Measurements from ENCODE around the gene OCA2. TPM values are rescaled to one million over a fixed set of nuclear protein-coding genes. Genes with fewer than 3 reads are reported as not detected.
"Not testable (repeated sequence)": the region's sequence is repeated elsewhere in the genome, so short reads cannot be mapped to it uniquely, and the experiment has no call there.

OCA2 gene
- under 0.01 TPM in 1 of 2 replicates, not detected in the other for total RNA-seq (2012; rRNA removed)

DNA sequence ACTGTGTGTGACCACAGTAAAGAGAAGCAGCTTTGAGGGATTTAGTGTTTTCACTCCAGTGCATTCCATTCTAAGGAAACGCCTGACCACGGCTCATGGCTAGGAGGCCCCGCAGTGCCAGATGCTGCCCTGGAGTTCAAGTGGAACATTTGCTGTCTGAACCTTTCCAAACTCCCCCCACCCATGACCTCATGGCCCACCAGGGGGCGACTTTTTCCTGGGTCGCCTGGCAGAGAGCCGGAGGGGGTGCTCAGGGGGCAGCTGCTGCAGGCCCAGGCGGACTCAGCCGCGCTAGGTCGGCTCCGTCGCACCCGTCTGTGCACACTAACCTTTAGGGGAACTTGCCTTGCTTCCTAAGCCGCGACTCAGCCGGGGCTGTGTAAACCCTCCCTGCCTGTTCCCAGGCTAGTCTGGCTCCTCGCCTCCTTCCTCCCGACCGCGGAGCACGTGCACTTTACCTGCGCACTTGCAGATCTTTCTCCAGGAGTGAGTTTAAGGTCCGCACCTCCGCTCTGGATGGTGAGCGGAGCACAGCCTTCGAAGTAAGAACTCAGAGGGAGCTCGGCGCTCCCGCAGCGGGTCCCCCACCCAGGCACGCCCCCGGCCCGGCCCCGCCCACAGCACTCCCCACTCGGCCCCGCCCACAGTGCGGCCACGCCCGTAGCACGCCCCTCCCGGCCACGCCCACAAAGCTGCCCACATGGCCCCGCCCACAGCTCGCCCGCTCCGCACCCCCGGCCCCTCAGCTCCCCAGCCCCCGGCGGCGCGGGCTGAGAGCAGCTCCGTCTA is at the start of gene OCA2:
Gene OCA2 (minus strand): TSS at position 550 of the 789 bp plus-strand sequence. CDS start 17,441 bp downstream, outside the sequence.
- Histone ChIP-seq H3K9me3 (replicated peaks; ENCODE audit: low read length) (no peaks in the 10 kb centered on the region), H3K9ac (ENCODE audit: low read depth, low read length) (no peak within 1 kb of the TSS), H3K4me2 (ENCODE audit: low read length) (peak within 1 kb of the TSS; percentile 68), H3K36me3 (ENCODE audit: insufficient read depth, low read length) (no peaks in the 10 kb centered on the region), H3K4me3 (ENCODE audit: low read length) (no peak within 1 kb of the TSS), H3K27me3 (ENCODE audit: control insufficient read depth, insufficient read depth, low read length) (peaks cover 77% of the 10 kb centered on the region), H3K4me1 (ENCODE audit: control insufficient read depth, insufficient read depth, low read length) (peaks cover 33% of the 10 kb centered on the region)

DNA sequence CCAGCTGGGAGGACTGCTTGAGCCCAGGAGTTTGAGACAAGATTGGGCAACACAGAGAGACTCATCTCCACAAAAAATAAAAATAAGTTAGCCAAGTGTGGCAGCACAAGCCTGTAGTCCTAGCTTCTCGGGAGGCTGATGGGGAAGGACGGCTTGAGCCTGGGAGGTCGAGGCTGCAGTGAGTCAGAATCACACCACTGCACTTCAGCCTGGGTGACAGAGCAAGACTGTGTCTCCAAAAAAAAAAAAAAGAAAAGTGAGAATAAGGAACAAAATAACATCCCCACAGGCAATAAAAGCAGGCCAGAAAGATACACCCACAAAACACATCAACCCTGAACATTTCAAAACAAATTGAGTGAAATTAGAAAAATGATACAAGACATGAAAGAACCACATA is 48.7 kb upstream of the OCA2 start:
- no peak overlapping the region for H3K9ac ChIP-seq (ENCODE audit: low read depth, low read length)
- H3K4me1 ChIP-seq (ENCODE audit: control insufficient read depth, insufficient read depth, low read length): no peaks in the 10 kb centered on the region
- peaks cover 33% of the 10 kb centered on the region for H3K36me3 ChIP-seq (ENCODE audit: insufficient read depth, low read length)
- H3K4me3 ChIP-seq (ENCODE audit: low read length): no peak overlapping the region
- H3K27me3 ChIP-seq (ENCODE audit: control insufficient read depth, insufficient read depth, low read length): no peaks in the 10 kb centered on the region
- H3K4me2 ChIP-seq (ENCODE audit: low read length): no peak overlapping the region
- no peaks in the 10 kb centered on the region for H3K9me3 ChIP-seq (replicated peaks; ENCODE audit: low read length)

DNA sequence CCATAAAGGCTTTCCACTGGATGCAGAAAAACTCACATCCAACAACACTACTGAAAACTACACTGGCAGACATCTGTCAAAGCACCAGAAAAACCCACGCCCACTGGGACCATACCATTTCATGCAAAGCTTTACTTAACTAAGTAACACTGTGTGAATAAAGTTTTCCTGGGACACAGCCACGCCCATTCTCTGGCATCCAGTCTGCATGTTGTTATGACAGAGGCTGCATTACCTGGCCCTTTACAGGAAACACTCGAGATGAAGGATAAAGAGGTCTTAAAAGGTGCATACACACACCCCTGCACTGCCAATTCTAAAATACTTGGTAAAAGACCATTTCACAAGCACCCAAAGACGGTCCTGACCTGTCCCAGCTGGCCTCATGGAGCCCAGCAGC is 46.3 kb upstream of the OCA2 start:
- not testable (repeated sequence) for H3K4me2 ChIP-seq (ENCODE audit: low read length); H3K9ac ChIP-seq (ENCODE audit: low read depth, low read length); H3K4me1 ChIP-seq (ENCODE audit: control insufficient read depth, insufficient read depth, low read length); H3K9me3 ChIP-seq (replicated peaks; ENCODE audit: low read length); H3K27me3 ChIP-seq (ENCODE audit: control insufficient read depth, insufficient read depth, low read length); H3K4me3 ChIP-seq (ENCODE audit: low read length)
- peaks cover 41% of the 10 kb centered on the region for H3K36me3 ChIP-seq (ENCODE audit: insufficient read depth, low read length)

DNA sequence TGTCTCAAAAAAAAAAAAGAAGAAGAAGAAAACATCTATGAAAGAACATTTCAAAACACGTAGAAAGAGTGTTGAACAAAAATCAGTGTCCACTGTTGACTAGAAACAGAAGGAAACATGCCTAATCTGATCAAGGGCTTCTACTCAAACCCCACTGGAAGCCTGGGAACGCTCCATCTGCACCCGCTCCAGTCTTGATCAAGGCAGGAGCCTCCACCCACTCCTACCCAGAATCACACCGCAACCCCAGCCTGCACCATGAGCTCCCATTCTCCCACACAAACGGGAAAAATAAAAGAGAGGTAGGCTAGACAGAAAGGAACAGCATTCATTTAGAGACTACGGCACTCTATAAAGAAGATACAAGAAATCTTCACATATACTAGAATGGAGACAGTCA is 40.9 kb upstream of the OCA2 start:
- Histone ChIP-seq H3K4me2 (ENCODE audit: low read length) (no peak overlapping the region), H3K9me3 (replicated peaks; ENCODE audit: low read length) (no peaks in the 10 kb centered on the region), H3K4me1 (ENCODE audit: control insufficient read depth, insufficient read depth, low read length) (peaks cover 5% of the 10 kb centered on the region), H3K9ac (ENCODE audit: low read depth, low read length) (no peak overlapping the region), H3K27me3 (ENCODE audit: control insufficient read depth, insufficient read depth, low read length) (no peaks in the 10 kb centered on the region), H3K36me3 (ENCODE audit: insufficient read depth, low read length) (peaks cover 40% of the 10 kb centered on the region), H3K4me3 (ENCODE audit: low read length) (no peak overlapping the region)

DNA sequence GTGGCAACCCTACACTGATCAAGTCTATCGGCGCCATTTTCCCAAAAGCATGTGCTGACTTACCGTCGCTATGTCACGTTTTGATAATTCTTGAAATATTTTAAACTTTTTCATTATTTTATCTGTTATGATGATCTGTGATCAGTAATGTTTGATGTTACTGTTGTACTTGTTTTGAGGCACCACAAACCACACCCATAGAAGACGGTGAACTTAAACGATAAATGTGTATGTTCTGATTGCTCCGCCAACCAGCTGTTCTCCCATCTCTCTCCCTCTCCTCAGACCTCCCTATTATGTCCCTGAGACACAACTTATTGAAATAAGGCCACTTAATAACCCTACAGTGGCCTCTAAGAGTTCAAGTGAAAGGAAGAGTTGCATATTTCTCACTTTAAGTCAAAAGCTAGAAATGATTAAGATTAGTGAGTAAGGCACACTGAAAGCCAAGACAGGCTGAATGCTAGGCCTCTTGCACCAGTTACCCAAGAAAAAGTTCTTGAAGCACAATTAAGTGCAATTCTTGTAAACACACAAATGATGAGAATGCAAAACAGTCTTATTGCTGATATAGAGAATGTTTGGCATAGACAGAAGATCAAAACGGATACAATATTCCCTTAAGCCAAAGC is 38.4 kb upstream of the OCA2 start:
- not testable (repeated sequence) for H3K9ac ChIP-seq (ENCODE audit: low read depth, low read length); H3K9me3 ChIP-seq (replicated peaks; ENCODE audit: low read length); H3K27me3 ChIP-seq (ENCODE audit: control insufficient read depth, insufficient read depth, low read length); H3K4me2 ChIP-seq (ENCODE audit: low read length); H3K4me3 ChIP-seq (ENCODE audit: low read length)
- peaks cover 30% of the 10 kb centered on the region for H3K4me1 ChIP-seq (ENCODE audit: control insufficient read depth, insufficient read depth, low read length)
- peaks cover 24% of the 10 kb centered on the region for H3K36me3 ChIP-seq (ENCODE audit: insufficient read depth, low read length)

DNA sequence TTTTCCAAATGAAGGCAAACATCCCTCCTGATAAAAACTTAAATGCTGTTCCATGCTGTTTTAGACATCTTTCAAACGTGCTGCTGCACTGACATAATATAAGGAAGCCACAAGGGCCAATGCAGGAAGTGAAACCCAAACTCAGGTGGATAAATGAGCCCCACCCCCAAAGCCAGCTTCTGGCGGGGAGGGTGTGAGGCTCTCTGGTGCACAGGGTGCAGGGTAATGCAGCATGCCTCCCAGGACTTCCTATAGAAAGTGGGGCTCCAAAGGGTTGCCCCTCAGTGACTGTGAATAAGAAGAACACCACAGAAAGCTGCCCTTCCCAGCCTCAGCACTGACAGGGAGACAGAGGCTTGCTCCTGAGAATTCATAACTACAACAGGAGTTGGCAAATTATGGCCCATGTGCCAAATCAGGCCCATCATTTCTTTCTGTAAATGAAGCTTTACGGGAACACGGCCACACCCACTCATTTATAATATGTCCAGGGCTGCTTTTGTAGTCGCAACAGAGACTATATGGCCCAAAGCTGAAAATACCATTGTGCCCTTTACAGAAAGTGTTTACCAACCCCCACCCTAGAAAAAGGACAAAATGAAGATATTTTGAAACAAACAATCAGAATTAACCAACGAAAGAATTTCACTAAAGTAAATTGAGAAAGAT is 37.3 kb upstream of the OCA2 start:
- Histone ChIP-seq H3K4me1 (ENCODE audit: control insufficient read depth, insufficient read depth, low read length) (peaks cover 38% of the 10 kb centered on the region), H3K36me3 (ENCODE audit: insufficient read depth, low read length) (peaks cover 30% of the 10 kb centered on the region)
- not testable (repeated sequence) for H3K9me3 ChIP-seq (replicated peaks; ENCODE audit: low read length); H3K27me3 ChIP-seq (ENCODE audit: control insufficient read depth, insufficient read depth, low read length); H3K4me2 ChIP-seq (ENCODE audit: low read length); H3K9ac ChIP-seq (ENCODE audit: low read depth, low read length); H3K4me3 ChIP-seq (ENCODE audit: low read length)

DNA sequence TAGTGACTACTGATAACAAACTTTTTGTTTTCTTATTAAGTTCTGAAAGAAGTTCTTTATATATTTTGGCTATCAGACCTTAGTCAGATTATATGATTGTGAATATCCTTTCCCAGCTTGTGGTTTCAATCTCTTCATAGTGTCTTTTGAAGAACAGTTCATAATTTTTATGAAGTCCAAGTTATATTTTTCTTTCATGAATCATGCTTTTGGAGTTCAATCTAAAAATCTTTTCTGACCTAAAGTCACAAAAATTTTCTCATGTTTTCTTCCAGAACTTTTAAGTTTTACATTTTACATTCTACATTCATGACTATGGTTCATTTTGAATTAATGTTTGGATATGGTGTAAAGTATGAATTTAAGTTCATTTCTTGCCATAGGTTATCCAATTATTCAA is 34.2 kb upstream of the OCA2 start:
- Histone ChIP-seq H3K4me1 (ENCODE audit: control insufficient read depth, insufficient read depth, low read length) (peaks cover 40% of the 10 kb centered on the region), H3K4me2 (ENCODE audit: low read length) (peak overlapping the region; percentile 41), H3K27me3 (ENCODE audit: control insufficient read depth, insufficient read depth, low read length) (no peaks in the 10 kb centered on the region), H3K36me3 (ENCODE audit: insufficient read depth, low read length) (peaks cover 31% of the 10 kb centered on the region), H3K9ac (ENCODE audit: low read depth, low read length) (peak overlapping the region; percentile 56), H3K4me3 (ENCODE audit: low read length) (peak overlapping the region; percentile 32), H3K9me3 (replicated peaks; ENCODE audit: low read length) (no peaks in the 10 kb centered on the region)

DNA sequence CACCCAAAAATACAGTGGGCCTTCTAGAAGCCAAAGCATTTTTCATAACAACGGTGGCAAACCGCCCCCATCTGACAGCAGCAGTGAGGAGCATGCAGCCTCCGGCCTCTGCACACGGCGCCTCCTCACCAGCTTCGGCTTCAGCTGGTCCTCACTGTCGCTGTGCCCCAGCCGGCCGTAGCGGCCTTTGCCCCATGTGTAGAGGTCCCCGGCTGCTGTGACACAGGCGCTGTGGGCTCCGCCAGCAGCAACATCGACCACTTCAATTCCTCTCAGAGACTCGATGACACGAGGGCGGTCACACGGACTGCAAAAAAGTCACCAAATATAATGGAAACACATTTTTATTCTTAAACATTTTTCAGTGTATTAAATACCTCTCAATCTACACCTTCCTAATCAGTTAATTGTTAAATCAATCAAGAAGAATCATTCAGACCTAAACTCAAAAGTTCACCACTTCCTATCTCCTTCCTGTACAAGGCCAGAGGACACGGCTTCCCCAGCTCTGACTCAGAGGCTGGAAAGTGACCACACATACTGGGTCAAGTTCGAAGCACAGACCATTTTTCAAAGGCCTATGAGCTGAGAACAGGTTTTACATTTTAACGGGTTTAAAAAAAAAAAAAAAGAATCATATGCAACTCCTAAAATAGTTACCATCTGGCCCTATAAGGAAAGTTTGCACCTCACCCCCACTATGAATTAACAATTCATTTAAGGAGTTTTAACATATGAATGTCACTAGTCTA is 33.6 kb upstream of the OCA2 start:
- Histone ChIP-seq H3K27me3 (ENCODE audit: control insufficient read depth, insufficient read depth, low read length) (no peaks in the 10 kb centered on the region), H3K36me3 (ENCODE audit: insufficient read depth, low read length) (peaks cover 27% of the 10 kb centered on the region), H3K4me2 (ENCODE audit: low read length) (peak overlapping the region; percentile 41), H3K9me3 (replicated peaks; ENCODE audit: low read length) (no peaks in the 10 kb centered on the region), H3K4me3 (ENCODE audit: low read length) (peak overlapping the region; percentile 32), H3K4me1 (ENCODE audit: control insufficient read depth, insufficient read depth, low read length) (peaks cover 46% of the 10 kb centered on the region), H3K9ac (ENCODE audit: low read depth, low read length) (peak overlapping the region; percentile 56)

DNA sequence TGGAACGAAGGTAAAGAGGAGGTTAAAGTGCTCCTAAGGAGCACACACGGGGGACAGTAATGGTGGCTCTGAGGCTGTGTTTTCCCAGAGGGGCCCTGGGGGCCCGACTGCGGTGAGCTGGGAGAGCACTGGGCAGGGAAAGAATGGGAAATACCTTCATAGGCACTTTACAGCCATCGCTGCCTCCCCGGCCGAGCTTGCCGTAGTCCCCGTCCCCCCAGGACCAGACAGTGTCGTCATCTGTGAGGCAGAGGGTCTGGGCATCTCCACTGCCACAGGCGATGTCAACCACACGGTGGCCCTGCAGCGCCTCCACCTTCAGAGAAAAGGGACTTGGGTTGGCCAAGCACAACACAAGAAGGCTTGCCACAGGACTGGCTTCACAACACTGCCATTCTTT is 32.8 kb upstream of the OCA2 start:
- Histone ChIP-seq H3K4me3 (ENCODE audit: low read length) (no peak overlapping the region), H3K9me3 (replicated peaks; ENCODE audit: low read length) (no peaks in the 10 kb centered on the region), H3K36me3 (ENCODE audit: insufficient read depth, low read length) (peaks cover 31% of the 10 kb centered on the region), H3K9ac (ENCODE audit: low read depth, low read length) (no peak overlapping the region), H3K27me3 (ENCODE audit: control insufficient read depth, insufficient read depth, low read length) (no peaks in the 10 kb centered on the region), H3K4me2 (ENCODE audit: low read length) (no peak overlapping the region), H3K4me1 (ENCODE audit: control insufficient read depth, insufficient read depth, low read length) (peaks cover 49% of the 10 kb centered on the region)

DNA sequence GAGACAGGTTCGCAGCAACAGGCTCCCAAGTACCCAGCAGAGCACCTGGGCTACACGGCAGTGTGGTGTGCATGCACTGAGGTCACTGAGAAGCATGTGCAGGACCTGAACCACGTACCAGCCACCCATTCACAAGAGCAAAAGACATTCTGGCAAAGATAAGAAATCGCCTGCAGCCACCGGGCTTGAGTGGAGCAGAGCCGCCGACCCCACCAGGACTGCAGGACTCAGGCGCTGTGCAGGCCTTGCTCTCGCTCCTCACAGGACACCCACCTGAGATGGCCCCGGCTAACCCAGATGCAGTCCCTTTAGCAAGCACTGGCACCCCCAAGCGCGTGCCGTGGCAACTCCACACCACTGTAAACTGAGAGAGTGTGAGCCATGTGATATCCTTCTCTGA is 32.3 kb upstream of the OCA2 start:
- Histone ChIP-seq H3K27me3 (ENCODE audit: control insufficient read depth, insufficient read depth, low read length) (no peaks in the 10 kb centered on the region), H3K4me1 (ENCODE audit: control insufficient read depth, insufficient read depth, low read length) (peaks cover 49% of the 10 kb centered on the region), H3K9me3 (replicated peaks; ENCODE audit: low read length) (no peaks in the 10 kb centered on the region), H3K36me3 (ENCODE audit: insufficient read depth, low read length) (peaks cover 33% of the 10 kb centered on the region), H3K4me3 (ENCODE audit: low read length) (no peak overlapping the region), H3K4me2 (ENCODE audit: low read length) (no peak overlapping the region), H3K9ac (ENCODE audit: low read depth, low read length) (no peak overlapping the region)

DNA sequence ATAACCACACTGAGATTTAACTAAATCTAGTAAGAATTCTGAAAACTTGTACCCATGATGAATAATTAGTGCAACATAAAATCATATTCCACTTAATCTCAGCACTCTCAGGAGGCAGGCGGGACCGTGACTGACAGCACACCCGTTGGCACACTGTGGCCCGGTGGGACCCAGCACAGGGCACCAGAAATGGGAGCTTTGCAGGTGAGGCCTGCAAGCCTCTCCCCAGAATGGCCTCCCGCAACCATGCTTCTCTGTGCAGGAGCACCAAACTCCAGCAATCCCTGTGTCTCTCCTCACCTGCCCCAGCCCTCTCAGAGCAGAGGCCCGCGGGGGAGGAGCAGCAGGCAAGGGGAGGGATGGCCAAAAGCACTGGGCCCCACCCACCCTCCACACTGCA is 31.5 kb upstream of the OCA2 start:
- H3K4me1 ChIP-seq (ENCODE audit: control insufficient read depth, insufficient read depth, low read length): peaks cover 49% of the 10 kb centered on the region
- no peak overlapping the region for H3K9ac ChIP-seq (ENCODE audit: low read depth, low read length)
- H3K4me3 ChIP-seq (ENCODE audit: low read length): no peak overlapping the region
- H3K4me2 ChIP-seq (ENCODE audit: low read length): no peak overlapping the region
- H3K36me3 ChIP-seq (ENCODE audit: insufficient read depth, low read length): peaks cover 33% of the 10 kb centered on the region
- no peaks in the 10 kb centered on the region for H3K9me3 ChIP-seq (replicated peaks; ENCODE audit: low read length)
- H3K27me3 ChIP-seq (ENCODE audit: control insufficient read depth, insufficient read depth, low read length): no peaks in the 10 kb centered on the region
